Measurements from ENCODE around the gene LPCAT1. TPM values are rescaled to one million over a fixed set of nuclear protein-coding genes. Genes with fewer than 3 reads are reported as not detected.
"Not testable (repeated sequence)": the region's sequence is repeated elsewhere in the genome, so short reads cannot be mapped to it uniquely, and the experiment has no call there.

Gene LPCAT1
- total and polyA plus RNA-seq, 2 of the 4 experiments (the other 2 are of a cell fraction), result 17.7 to 33.6 TPM

- dilution Hi-C loops (cut with HindIII; ENCODE audit: low sequenced_read_pairs, unreplicated experiment), result not testable (repeated sequence)
Measured at GRCh38 chr5:1539393-1540161, 15.8 kb upstream of the LPCAT1 start.

More at GRCh38 chr5:1539393-1540161, 15.8 kb upstream of the LPCAT1 start:
- H4K8ac ChIP-seq (ENCODE audit: low read depth in 2 of 2, low read length in 2 of 2); H3K9me3 ChIP-seq (ENCODE audit: control insufficient read depth, insufficient read depth, low read length); ATAC-seq (ENCODE audit: low read depth); H3K4me1 ChIP-seq (ENCODE audit: control insufficient read depth, insufficient read depth, low read length); H3K4me2 ChIP-seq (ENCODE audit: low read depth, low read length); DNase-seq; H3K36me3 ChIP-seq (ENCODE audit: control insufficient read depth, insufficient read depth, low read length); H4K91ac ChIP-seq (ENCODE audit: insufficient read depth, low read depth, low read length); CTCF ChIA-PET; H3K9ac ChIP-seq (ENCODE audit: low read depth, low read length); BruUV-seq (replicated peaks); H3K14ac ChIP-seq (replicated peaks; ENCODE audit: low read depth, low read length); H2BK15ac ChIP-seq (ENCODE audit: low read depth, low read length); intact Hi-C loops (cut with micrococcal nuclease); H2BK20ac ChIP-seq (ENCODE audit: low read depth, low read length); H2BK120ac ChIP-seq (ENCODE audit: low read depth, low read length); H3K4me3 ChIP-seq (ENCODE audit: insufficient read depth, low read depth, low read length); H3K23ac ChIP-seq (ENCODE audit: low read depth, low read length); H2AK9ac ChIP-seq (replicated peaks; ENCODE audit: low read depth, low read length, poor library complexity); POLR2A ChIA-PET (ENCODE audit: unreplicated experiment); H3K27ac ChIP-seq (ENCODE audit: insufficient read depth, low read length); H2BK5ac ChIP-seq (ENCODE audit: low read depth, low read length, poor library complexity, severe bottlenecking); H3K79me1 ChIP-seq (ENCODE audit: low read depth in 1 of 2, low read length in 2 of 2); H2AFZ ChIP-seq (replicated peaks; ENCODE audit: low read length, poor library complexity); H4K5ac ChIP-seq (ENCODE audit: low read depth, low read length); H3K4ac ChIP-seq (ENCODE audit: low read depth, low read length); H3K56ac ChIP-seq (ENCODE audit: extremely low read depth, insufficient read depth, low read length); H3K9me1 ChIP-seq (ENCODE audit: insufficient read depth, low read length); in situ Hi-C loops (cut with MboI; ENCODE audit: low sequenced_read_pairs); H2AK5ac ChIP-seq (ENCODE audit: low read depth, low read length); H3K18ac ChIP-seq (ENCODE audit: low read depth, low read length); H4K20me1 ChIP-seq (ENCODE audit: insufficient read depth, low read length): not testable (repeated sequence)
- H3K27me3 ChIP-seq (ENCODE audit: control insufficient read depth, insufficient read depth, low read length), result peaks cover 16% of the 10 kb centered on the region
- WGBS, 2 experiments (ENCODE audit: extremely low coverage in 2 of 2, insufficient read length in 1 of 2), result 80% methylated on average over 4 of the region's 8 CpGs; no CpG with 5 or more reads in 1 of the 2 experiments

Data from IMR-90 (cell line).